Measurements from ENCODE around the gene WDR1.

GRCh38 chr4:10074076-10074766 is 42.4 kb downstream of the WDR1 start:
- TF ChIP-seq CTCF (IDR thresholded peaks at IDR 0.05 in 2 of 3, conservative IDR thresholded peaks at IDR 0.05 in 1 of 3; ENCODE audit: control insufficient read depth in 2 of 3, extremely low read depth in 1 of 3, insufficient read depth in 1 of 3, low read depth in 3 of 3, low read length in 3 of 3) (no peak), CREM (IDR thresholded peaks at IDR 0.05; ENCODE audit: low read depth) (no peak), ATF7 (IDR thresholded peaks at IDR 0.05; ENCODE audit: low read depth) (no peak), SMC3 (IDR thresholded peaks at IDR 0.05; ENCODE audit: borderline replicate concordance, low read length) (no peak), POLR2AphosphoS5 (IDR thresholded peaks at IDR 0.05; ENCODE audit: low read length) (no peak), HDAC2 (IDR thresholded peaks at IDR 0.05) (no peak), KLF5 (IDR thresholded peaks at IDR 0.05; ENCODE audit: partially characterized antibody) (no peak), BRCA1 (IDR thresholded peaks at IDR 0.05; ENCODE audit: low read depth, low read length) (no peak), BHLHE40 (IDR thresholded peaks at IDR 0.05; ENCODE audit: borderline replicate concordance in 1 of 2, low read depth in 2 of 2, low read length in 1 of 2) (no peak), YY1 (IDR thresholded peaks at IDR 0.05; ENCODE audit: low read depth, low read length) (no peak), MYC (IDR thresholded peaks at IDR 0.05; ENCODE audit: insufficient read depth, insufficient read length, insufficient replicate concordance, low read length, severe bottlenecking) (no peak), ZNF687 (IDR thresholded peaks at IDR 0.05) (no peak), CEBPB (IDR thresholded peaks at IDR 0.05; ENCODE audit: borderline replicate concordance in 1 of 2, low read depth in 2 of 2, low read length in 2 of 2) (no peak), EP300 (IDR thresholded peaks at IDR 0.05; ENCODE audit: borderline replicate concordance in 1 of 2, control insufficient read depth in 1 of 2, low read depth in 2 of 2, low read length in 2 of 2) (no peak)

Data from GM12878 (cell line).